ENCODE measurements around the gene RERE. TPM values are rescaled to one million over a fixed set of nuclear protein-coding genes. Genes with fewer than 3 reads are reported as not detected.

RERE gene
- total RNA-seq, 1 donor from 2014 or later, result 46.5 TPM

- no peak for DNase-seq (ENCODE audit: low read depth in 2 of 2)
Observed at GRCh38 chr1:8551613-8552489, 265.6 kb downstream of the RERE start.

GRCh38 chr1:8551057-8551456 lies 266.4 kb downstream of the RERE start:
- DNase-seq (ENCODE audit: low read depth in 2 of 2), result no peak

DNA sequence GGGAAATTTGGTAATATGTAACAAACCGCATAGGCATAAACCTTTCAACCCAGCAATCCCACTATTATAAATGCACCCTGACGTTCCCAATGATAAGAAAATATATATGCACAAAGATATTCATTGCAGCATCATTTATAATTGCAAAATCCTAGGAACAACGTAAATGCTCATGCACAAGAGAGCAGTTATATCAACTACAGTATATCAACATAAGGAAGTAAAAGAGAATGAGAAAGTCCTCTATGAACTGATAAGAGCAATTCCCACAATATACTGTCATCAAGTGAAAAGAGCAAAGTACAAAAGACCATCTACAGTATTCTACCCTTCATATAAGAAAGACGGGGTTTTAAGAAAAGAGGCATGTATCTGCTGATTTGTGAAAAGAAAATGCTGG lies 269.6 kb downstream of the RERE start:
- DNase-seq (ENCODE audit: low read depth in 2 of 2), result no peak

GRCh38 chr1:8545078-8545477 lies 272.4 kb downstream of the RERE start:
- DNase-seq (ENCODE audit: low read depth in 2 of 2), result peak in 1 of 2 donors; percentile 71

GRCh38 chr1:8544644-8545043 lies 272.8 kb downstream of the RERE start:
- no peak for DNase-seq (ENCODE audit: low read depth in 2 of 2)

DNA sequence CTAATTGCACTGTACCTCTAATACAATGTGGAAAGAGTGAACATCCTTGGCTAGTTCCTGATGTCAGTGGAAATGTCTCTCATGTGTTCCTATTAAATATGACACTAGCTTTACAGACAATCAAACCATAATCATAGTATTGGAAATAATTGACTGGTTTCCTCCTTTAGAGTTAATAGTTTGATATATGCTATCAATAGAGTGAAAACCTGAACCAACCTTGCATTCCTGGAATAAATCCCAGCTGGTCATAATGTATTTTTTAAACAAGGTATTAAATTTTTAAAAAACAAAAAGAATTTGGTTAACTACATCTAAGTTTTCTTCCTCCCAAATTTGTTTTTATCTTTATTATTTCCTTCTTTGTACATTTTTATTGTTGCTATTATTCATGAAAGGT lies 273.5 kb downstream of the RERE start:
- no peak for DNase-seq (ENCODE audit: low read depth in 2 of 2)

GRCh38 chr1:8541961-8542521 lies 275.4 kb downstream of the RERE start:
- DNase-seq (ENCODE audit: low read depth in 2 of 2), result no peak

DNA sequence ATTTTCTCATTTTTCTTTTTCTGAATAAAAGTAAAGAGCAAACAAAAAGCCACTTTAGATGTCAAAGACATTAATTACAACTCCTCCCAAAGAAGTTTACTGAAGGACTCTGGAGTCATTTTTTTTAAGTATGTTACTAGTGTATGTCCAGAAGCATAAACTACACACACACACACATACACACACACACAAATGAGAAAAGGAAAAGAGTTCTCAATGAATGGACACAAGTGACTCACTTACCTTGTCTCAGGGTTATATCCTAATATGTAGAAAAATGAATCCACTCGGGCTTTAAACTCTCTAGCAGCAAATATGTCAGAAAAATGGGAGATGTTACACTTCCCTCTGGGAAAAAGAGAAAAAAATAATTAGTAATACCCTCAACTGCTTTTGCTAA lies 276.5 kb downstream of the RERE start:
- DNase-seq (ENCODE audit: low read depth in 2 of 2), result peak in 1 of 2 donors; percentile 50

GRCh38 chr1:8540261-8540941 lies 277.0 kb downstream of the RERE start:
- peak in 1 of 2 donors; percentile 70 for DNase-seq (ENCODE audit: low read depth in 2 of 2)

DNA sequence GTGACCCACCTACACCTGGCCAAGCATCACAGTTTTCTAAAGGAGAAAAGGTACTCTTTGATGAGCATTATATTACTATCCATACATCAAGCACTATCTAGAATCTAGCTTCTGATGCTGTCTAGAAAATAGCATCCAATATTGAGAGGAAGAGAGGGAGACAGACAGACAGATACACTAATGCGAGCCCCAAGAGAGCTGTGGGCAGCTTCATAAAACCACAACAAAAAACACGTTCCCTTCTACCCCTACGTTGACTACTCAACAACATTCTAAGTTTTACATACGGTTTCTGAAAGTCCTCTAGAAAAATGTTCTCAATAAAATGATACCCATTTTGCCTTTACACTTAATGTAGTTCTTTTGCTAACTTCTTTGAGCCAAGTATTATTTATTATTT lies 277.8 kb downstream of the RERE start:
- no peak for DNase-seq (ENCODE audit: low read depth in 2 of 2)

GRCh38 chr1:8538502-8538901 lies 278.9 kb downstream of the RERE start:
- no peak for DNase-seq (ENCODE audit: low read depth in 2 of 2)

DNA sequence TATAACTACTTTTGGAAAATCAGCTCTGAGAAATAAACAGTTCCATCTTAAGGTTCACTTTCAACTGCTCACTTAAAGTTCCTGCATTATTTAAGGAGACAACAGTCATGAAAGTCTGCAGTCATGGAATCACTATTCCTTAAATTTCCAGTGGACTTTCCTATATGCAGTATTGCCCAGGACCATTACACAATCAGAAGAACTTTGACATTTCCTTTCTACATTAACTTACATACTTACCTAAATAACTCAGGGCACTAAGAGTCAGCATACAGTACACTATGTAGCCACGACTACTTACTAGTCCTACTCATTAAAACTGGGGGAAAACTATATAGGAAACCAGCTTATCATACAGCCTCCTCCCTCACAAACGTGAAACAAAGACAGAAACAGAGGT lies 279.4 kb downstream of the RERE start:
- DNase-seq (ENCODE audit: low read depth in 2 of 2), result no peak

DNA sequence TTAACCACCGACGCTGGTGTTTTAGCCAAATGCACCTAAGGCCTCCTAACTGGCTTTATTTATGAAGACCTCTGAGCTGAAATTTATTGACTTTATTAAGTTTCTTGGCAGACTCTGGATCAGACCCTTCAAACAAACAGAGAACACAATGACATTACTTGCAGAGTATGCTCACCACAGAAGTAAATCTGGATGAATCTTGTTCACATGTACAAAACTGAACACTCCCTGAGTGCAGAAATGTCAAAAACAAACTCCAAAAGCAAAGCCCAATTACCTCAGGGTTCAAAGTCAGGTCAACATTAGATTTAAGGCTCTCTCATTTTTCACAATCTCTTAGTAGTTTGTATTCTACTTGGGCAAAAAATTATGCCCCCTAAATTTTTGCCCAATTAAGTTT lies 280.9 kb downstream of the RERE start:
- no peak for DNase-seq (ENCODE audit: low read depth in 2 of 2)

- no peak for DNase-seq (ENCODE audit: low read depth in 2 of 2)
Observed at GRCh38 chr1:8533907-8534306, 283.5 kb downstream of the RERE start.

- DNase-seq (ENCODE audit: low read depth in 2 of 2), result no peak
Observed at GRCh38 chr1:8533124-8533523, 284.3 kb downstream of the RERE start.

DNA sequence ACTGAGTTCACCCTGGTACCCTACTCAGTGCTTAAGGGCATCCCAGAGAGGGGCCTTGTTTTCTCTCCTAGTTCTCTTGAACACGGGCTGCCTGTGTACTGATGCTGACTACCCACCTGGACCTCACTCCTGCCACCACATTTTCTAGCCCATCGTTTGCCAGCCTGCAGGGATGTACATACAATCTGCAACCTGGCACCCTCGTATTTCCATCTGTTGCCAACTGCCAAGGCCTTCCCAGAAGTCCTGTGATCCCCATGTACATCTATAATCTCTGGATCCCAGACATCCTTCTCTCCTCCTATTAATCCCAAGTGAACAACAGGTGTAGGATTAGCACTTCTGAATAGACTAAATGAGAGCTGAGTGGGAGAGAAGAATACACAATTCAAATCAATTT lies 287.5 kb downstream of the RERE start:
- DNase-seq (ENCODE audit: low read depth in 2 of 2), result no peak

- DNase-seq (ENCODE audit: low read depth in 2 of 2), result no peak
Observed at GRCh38 chr1:8527941-8528340, 289.5 kb downstream of the RERE start.

DNA sequence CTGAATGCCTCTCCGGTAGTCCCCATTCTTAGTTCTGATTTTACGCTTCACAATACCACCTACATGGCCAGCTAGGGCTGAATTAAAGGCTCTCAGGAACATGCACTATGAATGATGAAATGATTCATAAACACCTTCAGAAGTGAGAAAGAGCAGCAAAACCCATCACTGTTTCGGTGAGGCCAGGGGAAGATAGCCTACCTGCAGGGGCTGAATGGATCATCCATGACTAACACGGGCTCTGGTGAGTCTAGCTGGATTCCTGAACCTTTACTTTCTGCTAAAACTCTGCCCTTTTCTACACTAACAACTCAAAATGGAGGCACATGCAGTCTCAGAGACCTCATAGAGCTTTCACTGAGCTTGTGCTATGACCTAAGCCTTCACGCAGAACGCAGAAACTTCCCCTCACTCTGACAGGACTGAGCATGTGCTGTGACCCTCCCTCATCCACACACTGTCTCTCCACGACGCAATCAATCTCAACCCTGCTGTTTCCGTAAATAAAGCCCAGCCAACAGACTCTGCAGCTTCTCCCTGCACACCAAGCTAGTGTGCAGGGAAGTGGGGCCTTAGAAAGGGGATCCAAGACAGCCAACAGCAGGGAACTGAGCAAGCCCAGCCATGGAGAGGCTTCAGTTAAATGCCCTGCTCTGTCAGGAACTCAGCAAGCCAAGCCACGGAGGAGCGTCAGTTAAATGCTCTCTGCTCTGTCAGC lies 291.7 kb downstream of the RERE start:
- peak; percentile 93 to 97 for DNase-seq (ENCODE audit: low read depth in 2 of 2)

- DNase-seq (ENCODE audit: low read depth in 2 of 2), result peak in 1 of 2 donors; percentile 14
Observed at GRCh38 chr1:8525216-8525557, 292.3 kb downstream of the RERE start.

DNA sequence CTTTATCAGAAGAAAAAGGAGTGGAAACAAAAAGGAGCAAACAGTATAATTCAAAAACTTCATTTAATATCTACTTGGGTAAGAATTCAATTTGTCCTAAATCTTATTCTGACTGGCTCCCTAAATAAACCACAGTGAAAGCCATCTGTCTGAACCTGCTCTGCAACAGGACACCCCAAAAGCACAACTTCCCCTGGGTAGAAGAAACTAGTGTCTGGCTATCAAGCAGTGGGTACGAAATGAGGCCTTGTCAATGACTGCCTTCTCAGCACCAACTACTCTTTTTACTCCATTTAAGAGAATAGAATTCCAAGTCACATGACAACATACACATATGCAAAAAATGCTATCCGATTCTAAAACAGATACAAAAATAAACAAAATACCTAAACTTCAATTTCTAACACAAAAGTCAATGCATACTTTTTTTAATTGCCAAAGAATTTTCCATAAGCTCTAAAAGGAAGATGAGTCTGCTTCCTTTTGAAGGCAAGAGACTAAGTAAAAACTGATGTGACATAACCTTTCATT lies 292.7 kb downstream of the RERE start:
- DNase-seq (ENCODE audit: low read depth in 2 of 2), result peak in 1 of 2 donors; percentile 5

DNA sequence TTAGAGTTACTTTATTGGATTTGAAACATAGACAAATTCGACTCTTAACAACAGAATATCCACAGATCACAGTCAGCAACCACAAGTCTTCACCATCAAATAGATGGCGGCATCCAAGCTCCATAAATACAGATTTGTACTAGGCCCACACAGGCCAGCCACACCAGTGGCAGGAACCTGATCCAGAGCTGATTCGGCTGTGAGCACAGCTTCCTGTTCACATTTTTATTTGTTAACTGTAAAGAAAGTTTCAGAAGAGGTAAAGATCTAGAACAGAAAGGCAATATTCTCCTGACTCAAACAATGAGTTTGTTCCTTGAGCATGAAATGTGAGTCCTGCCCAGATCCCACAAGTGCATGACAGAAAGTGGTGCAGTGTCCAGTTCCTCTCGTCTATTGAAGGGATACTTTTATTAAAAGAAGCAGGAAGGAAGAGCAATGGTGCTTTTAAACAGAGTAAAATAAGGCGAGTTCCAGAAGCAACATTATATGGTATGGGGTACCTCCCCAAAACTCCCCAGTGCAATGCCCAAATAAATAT lies 293.7 kb downstream of the RERE start:
- DNase-seq (ENCODE audit: low read depth in 2 of 2), result peak in 1 of 2 donors; percentile 10
